Pancreas (tissue), 10 donors: Measurements from ENCODE around the gene ATP2C2. TPM values are rescaled to one million over a fixed set of nuclear protein-coding genes. Genes with fewer than 3 reads are reported as not detected.

Experiments
- ATAC-seq, 4 donors: fragments of 200-7000 bp; cut with Tn5 transposase; one replicate each; pipeline versions ENCODE4 v1.8.0 to v1.9.1; 2020; ENCODE audit warnings: mild to moderate bottlenecking in 4 of 4, moderate library complexity in 4 of 4
- DNase-seq, 6 donors: peaks; one replicate each; pipeline ENCODE4 v3.0.0-alpha.2; 2020
- FAIRE-seq: peaks from 2 replicates; lab custom pipeline; 2012; peaks lifted over from hg19 to GRCh38; lab: Jason Lieb, UNC
- H3K27ac ChIP-seq, 4 donors: fragments of 200-600 bp; sonication (generic); 1 replicate in 3 of 4; 2 replicates in 1 of 4; pipeline versions ENCODE4 v1.5.0 to v1.8.0; 2020
- H3K27me3 ChIP-seq, 4 donors: fragments of 200-600 bp; one replicate each; pipeline ENCODE4 v1.8.0; 2021
- H3K36me3 ChIP-seq, 3 donors: fragments of 200-600 bp; sonication (generic) in 1 of 3; one replicate each; pipeline versions ENCODE4 v1.5.0 to v1.8.0; 2020 to 2021
- H3K4me1 ChIP-seq, 3 donors: fragments of 200-600 bp; one replicate each; pipeline ENCODE4 v1.8.0; 2021
- H3K4me3 ChIP-seq, 4 donors: fragments of 200-600 bp; sonication (generic) in 2 of 4; one replicate each; pipeline versions ENCODE4 v1.5.0 to v1.8.0; 2020 to 2021
- H3K9me3 ChIP-seq, 4 donors: fragments of 200-600 bp; one replicate each; pipeline ENCODE4 v1.8.0; 2021
- WGBS, 2 donors: extraction: QIAGEN DNeasy Blood & Tissue Kit; methylation state at CpG; one replicate each; pipeline ENCODE4 v1.1.7; 2013; 5-methylcytosine and 5-hydroxymethylcytosine counted together
- intact Hi-C, 3 donors: fragments of 100-400 bp; cut with DNase I; formaldehyde crosslinking; loops; one replicate each; pipeline versions ENCODE4 v1.11.1 to v1.14.2; 2022
- polyA plus RNA-seq, 2 donors: library from polyadenylated mRNA; stranded (reverse); fragments of 200-250 nt; gene quantifications; one replicate each; pipeline ENCODE4 v1.2.3, GENCODE V29; 2013
- total RNA-seq, 6 donors: library from RNA; stranded (reverse); fragmentation: NEBNext Ultra II Directional in 4 of 6; extraction: Animal tissue kit (Norgen Biotek cat#: 25700) in 4 of 6; gene quantifications; one replicate each; pipeline versions ENCODE4 v1.2.1 to v1.2.4, GENCODE V29; 2021 to 2023
- TF ChIP-seq, protein P1 (sequence below), 4 donors: fragments of 200-600 bp; sonication (generic) in 3 of 4; IDR thresholded peaks; one replicate each; pipeline versions ENCODE4 v1.5.0 to v1.8.0; 2021; ENCODE audit warnings: antibody characterized with exemption in 4 of 4
- donor health status: healthy with polysubstance abuse.
- donor health status: DM: no; HTN: no; CAD: no; lungs with moderate emphysema.
- donor health status: DM: no; HTN: no; CAD: no.
- donor health status: control.
- donor health status: control.
- donor health status: Bipolar disorder and iron deficiency.
- donor health status: DM: yes; HTN: yes; CAD: no.
- donor health status: DM: no; HTN: no; CAD: no.
- donor health status: DM: no; HTN: no; CAD: no.
- donor health status: DM: yes; HTN: yes; CAD: no.

ATP2C2 gene
- total and polyA plus RNA-seq, 8 donors, result 0.47 to 6.3 (median 2.2) TPM

DNA sequence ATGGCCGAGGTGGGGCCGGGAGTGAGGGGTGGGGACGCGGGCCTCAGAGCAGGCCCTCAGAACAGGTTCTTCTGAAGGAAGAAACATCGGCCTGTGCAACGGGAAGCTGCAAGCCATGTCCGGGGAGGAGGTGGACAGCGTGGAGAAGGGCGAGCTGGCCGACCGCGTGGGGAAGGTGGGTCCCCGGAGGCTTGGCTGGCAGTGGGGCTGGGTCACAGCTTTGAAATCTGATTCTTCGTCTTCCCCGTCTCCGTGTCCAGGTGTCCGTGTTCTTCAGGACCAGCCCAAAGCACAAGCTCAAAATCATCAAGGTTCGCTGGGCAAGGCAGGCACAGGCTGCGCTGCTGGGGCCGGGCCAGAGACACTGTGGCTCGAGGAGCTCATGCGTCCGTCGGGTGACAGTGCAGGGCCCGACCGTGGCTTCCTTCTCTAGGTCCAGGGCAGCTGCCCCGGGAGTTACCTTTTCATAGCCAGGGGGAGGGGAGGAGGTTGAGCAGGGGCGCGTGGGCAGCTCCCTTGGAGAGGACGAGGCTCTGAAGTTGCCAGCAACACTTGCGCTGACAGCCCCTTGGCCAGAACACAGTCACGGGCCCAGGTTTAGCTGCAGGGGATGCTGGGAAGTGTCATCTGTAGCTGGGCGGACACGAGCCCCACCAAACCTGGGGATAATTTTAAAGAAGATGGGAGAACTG lies 84.9 kb downstream of the ATP2C2 start:
- TF ChIP-seq, protein P1, sequence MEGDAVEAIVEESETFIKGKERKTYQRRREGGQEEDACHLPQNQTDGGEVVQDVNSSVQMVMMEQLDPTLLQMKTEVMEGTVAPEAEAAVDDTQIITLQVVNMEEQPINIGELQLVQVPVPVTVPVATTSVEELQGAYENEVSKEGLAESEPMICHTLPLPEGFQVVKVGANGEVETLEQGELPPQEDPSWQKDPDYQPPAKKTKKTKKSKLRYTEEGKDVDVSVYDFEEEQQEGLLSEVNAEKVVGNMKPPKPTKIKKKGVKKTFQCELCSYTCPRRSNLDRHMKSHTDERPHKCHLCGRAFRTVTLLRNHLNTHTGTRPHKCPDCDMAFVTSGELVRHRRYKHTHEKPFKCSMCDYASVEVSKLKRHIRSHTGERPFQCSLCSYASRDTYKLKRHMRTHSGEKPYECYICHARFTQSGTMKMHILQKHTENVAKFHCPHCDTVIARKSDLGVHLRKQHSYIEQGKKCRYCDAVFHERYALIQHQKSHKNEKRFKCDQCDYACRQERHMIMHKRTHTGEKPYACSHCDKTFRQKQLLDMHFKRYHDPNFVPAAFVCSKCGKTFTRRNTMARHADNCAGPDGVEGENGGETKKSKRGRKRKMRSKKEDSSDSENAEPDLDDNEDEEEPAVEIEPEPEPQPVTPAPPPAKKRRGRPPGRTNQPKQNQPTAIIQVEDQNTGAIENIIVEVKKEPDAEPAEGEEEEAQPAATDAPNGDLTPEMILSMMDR (IDR thresholded peaks at IDR 0.05), result no peak
- Histone ChIP-seq H3K27me3 (no peaks in the 10 kb centered on the region), H3K9me3 (no peaks in the 10 kb centered on the region), H3K4me1 (no peaks in the 10 kb centered on the region), H3K36me3 (no peaks in the 10 kb centered on the region), H3K4me3 (no peak overlapping the region), H3K27ac (no peak overlapping the region)
- peak in 1 of 6 donors; percentile 41 for DNase-seq
- no peak for ATAC-seq
- intact Hi-C loops, result no loop called here
- 65 to 70% methylated on average over 34 of the region's 34 CpGs for WGBS, 2 donors
- no peak for FAIRE-seq

DNA sequence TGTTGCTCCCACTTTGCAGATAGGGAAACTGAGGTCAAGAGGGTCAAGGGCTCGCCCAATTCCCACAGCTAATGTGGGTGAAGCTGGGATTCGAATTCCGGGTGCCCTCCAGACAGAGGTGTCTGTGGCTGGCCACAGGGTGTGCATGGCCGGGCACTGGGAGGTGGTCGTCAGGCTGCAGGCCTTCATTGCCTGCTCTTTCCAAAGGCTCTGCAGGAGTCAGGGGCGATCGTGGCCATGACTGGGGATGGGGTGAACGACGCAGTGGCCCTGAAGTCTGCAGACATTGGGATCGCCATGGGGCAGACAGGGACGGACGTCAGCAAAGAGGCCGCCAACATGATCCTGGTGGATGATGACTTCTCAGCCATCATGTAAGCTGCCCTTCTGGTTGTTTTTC lies 86.3 kb downstream of the ATP2C2 start:
- H3K9me3 ChIP-seq, result no peaks in the 10 kb centered on the region
- WGBS, 2 donors, result 83 to 94% methylated on average over 13 of the region's 13 CpGs
- no peak overlapping the region for H3K4me3 ChIP-seq
- H3K4me1 ChIP-seq, result no peaks in the 10 kb centered on the region
- no peak for ATAC-seq
- no peak overlapping the region for H3K27ac ChIP-seq
- no peaks in the 10 kb centered on the region for H3K36me3 ChIP-seq
- no peak for FAIRE-seq
- TF ChIP-seq, protein P1 (IDR thresholded peaks at IDR 0.05), result no peak
- peak in 1 of 6 donors; percentile 39 for DNase-seq
- intact Hi-C loops, result no loop called here
- H3K27me3 ChIP-seq, result no peaks in the 10 kb centered on the region

DNA sequence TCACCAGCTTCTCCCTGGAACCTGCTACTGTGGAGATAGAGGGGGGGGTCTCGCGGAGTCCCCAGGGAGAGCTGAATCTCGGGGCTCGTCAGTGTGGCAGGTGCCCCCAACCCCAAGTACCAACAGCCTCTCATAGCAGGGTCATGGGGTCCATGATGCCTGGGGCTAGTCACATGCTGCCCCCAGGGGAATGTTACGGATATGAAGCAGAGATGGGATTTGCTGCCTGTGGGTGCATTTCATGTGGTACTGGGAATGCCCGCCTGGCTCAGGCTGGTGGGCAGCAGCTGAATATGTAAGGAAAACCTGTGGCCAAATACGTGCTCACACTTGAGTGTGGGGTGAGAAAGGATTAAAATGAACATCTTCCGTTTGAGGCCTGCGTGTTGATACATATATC lies 86.7 kb downstream of the ATP2C2 start:
- TF ChIP-seq, protein P1 (IDR thresholded peaks at IDR 0.05), result no peak
- Histone ChIP-seq H3K36me3 (no peaks in the 10 kb centered on the region), H3K4me3 (no peak overlapping the region), H3K4me1 (no peaks in the 10 kb centered on the region), H3K27me3 (no peaks in the 10 kb centered on the region), H3K9me3 (no peaks in the 10 kb centered on the region), H3K27ac (no peak overlapping the region)
- intact Hi-C loops, result no loop called here
- 90 to 93% methylated on average over 9 of the region's 9 CpGs for WGBS, 2 donors
- ATAC-seq, result no peak
- peak in 1 of 6 donors; percentile 11 for DNase-seq
- FAIRE-seq, result no peak

- WGBS, 2 donors, result 88 to 92% methylated on average over 38 of the region's 38 CpGs
- Histone ChIP-seq H3K4me1 (no peaks in the 10 kb centered on the region), H3K27me3 (no peaks in the 10 kb centered on the region), H3K4me3 (no peak overlapping the region), H3K9me3 (no peaks in the 10 kb centered on the region), H3K27ac (no peak overlapping the region), H3K36me3 (no peaks in the 10 kb centered on the region)
- no peak for ATAC-seq
- intact Hi-C loops, result no loop called here
- TF ChIP-seq, protein P1 (IDR thresholded peaks at IDR 0.05), result no peak
- no peak for FAIRE-seq
- DNase-seq, result peak in 1 of 6 donors; percentile 36
Measured at GRCh38 chr16:84458606-84459532, 90.5 kb downstream of the ATP2C2 start.
